ENCODE results near the gene CDH4. TPM values are rescaled to one million over a fixed set of nuclear protein-coding genes. Genes with fewer than 3 reads are reported as not detected.

CDH4 gene
- total and polyA plus RNA-seq, 9 of the 15 experiments (the other 6 are each of a cell fraction or from before 2014, with no cell fraction given), result 0.04 TPM; not detected in 8

GRCh38 chr20:61490721-61491120 is 238.7 kb downstream of the CDH4 start:
- Histone ChIP-seq H3K4me3 (no peak overlapping the region), H3K9me3 (replicated peaks; ENCODE audit: control insufficient read depth, insufficient read depth, low read depth, low read length) (no peaks in the 10 kb centered on the region), H3K9ac (ENCODE audit: insufficient read depth in 1 of 2, low read depth in 2 of 2, low read length in 2 of 2) (no peak overlapping the region), H3K4me2 (ENCODE audit: insufficient read depth, low read length) (no peak overlapping the region), H3K4me1 (replicated peaks in 1 of 2; ENCODE audit: control insufficient read depth in 2 of 2, insufficient read depth in 2 of 2, low read length in 2 of 2) (no peaks in the 10 kb centered on the region), H3K9me1 (ENCODE audit: control insufficient read depth, insufficient read depth, low read length) (no peaks in the 10 kb centered on the region), H2AFZ (ENCODE audit: low read depth, low read length) (no peak overlapping the region), H3K36me3 (ENCODE audit: control insufficient read depth, insufficient read depth, low read length) (no peaks in the 10 kb centered on the region), H3K79me2 (ENCODE audit: control insufficient read depth, insufficient read depth, low read length) (no peaks in the 10 kb centered on the region), H4K20me1 (replicated peaks; ENCODE audit: control insufficient read depth, insufficient read depth, low read length) (no peaks in the 10 kb centered on the region), H3K27ac (ENCODE audit: extremely low read depth, low read depth, low read length) (no peak overlapping the region), H3K27me3 (ENCODE audit: control insufficient read depth in 2 of 2, insufficient read depth in 2 of 2, low read length in 2 of 2) (peaks cover 0 to 12% of the 10 kb centered on the region in 2 experiments; a peak in 1 of 5 replicates)
- WGBS (ENCODE audit: insufficient coverage, low coverage, missing lambda C conversion rate), result 0% methylated on average over 5 of the region's 5 CpGs
- CTCF ChIA-PET (ENCODE audit: low intra/inter-chr PET ratio), result no interaction called here
- no peak for ATAC-seq
- in situ Hi-C loops (cut with MboI), result no loop called here
- no peak for FAIRE-seq
- no TSS peak for BruUV-seq (replicated peaks)
- DNase-seq (ENCODE audit: extremely low read depth in 1 of 4, low spot score in 3 of 4), result no peak
- intact Hi-C loops (cut with micrococcal nuclease), result no loop called here
- POLR2A ChIA-PET, result no interaction called here
- no peak for TF ChIP-seq CTBP1 (IDR thresholded peaks at IDR 0.05; ENCODE audit: borderline replicate concordance)
- TF ChIP-seq ZNF699 (CRISPR knock-in tag; IDR thresholded peaks at IDR 0.05; ENCODE audit: insufficient replicate concordance), result no peak
- no peak for TF ChIP-seq ZFX (CRISPR knock-in tag; IDR thresholded peaks at IDR 0.05)
- TF ChIP-seq POLR3G (IDR thresholded peaks at IDR 0.05; ENCODE audit: extremely low read depth, insufficient read length, insufficient replicate concordance), result no peak
- no peak for TF ChIP-seq DPF2 (IDR thresholded peaks at IDR 0.05)
- no peak for TF ChIP-seq EHMT2 (IDR thresholded peaks at IDR 0.05)
- TF ChIP-seq, protein P1, sequence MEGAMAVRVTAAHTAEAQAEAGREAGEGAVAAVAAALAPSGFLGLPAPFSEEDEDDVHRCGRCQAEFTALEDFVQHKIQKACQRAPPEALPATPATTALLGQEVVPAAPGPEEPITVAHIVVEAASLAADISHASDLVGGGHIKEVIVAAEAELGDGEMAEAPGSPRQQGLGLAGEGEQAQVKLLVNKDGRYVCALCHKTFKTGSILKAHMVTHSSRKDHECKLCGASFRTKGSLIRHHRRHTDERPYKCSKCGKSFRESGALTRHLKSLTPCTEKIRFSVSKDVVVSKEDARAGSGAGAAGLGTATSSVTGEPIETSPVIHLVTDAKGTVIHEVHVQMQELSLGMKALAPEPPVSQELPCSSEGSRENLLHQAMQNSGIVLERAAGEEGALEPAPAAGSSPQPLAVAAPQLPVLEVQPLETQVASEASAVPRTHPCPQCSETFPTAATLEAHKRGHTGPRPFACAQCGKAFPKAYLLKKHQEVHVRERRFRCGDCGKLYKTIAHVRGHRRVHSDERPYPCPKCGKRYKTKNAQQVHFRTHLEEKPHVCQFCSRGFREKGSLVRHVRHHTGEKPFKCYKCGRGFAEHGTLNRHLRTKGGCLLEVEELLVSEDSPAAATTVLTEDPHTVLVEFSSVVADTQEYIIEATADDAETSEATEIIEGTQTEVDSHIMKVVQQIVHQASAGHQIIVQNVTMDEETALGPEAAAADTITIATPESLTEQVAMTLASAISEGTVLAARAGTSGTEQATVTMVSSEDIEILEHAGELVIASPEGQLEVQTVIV (CRISPR knock-in tag; IDR thresholded peaks at IDR 0.05; ENCODE audit: borderline replicate concordance), result no peak
- TF ChIP-seq ZC3H11A (IDR thresholded peaks at IDR 0.05; ENCODE audit: low read depth, low read length), result no peak
- TF ChIP-seq IRF1 (CRISPR knock-in tag; IDR thresholded peaks at IDR 0.05; ENCODE audit: borderline replicate concordance), result no peak
- TF ChIP-seq ZBTB12 (CRISPR knock-in tag; IDR thresholded peaks at IDR 0.05), result no peak
